GM12864 (cell line): ENCODE data around the gene SPOCK1.

Experiments
- DNase-seq: peaks from one replicate; pipeline ENCODE4 v3.0.0-alpha.2; 2011; ENCODE audit warnings: low read depth
- H3K4me3 ChIP-seq: 2 replicates; pipeline ENCODE4 v1.5.1; 2011; ENCODE audit warnings: mild to moderate bottlenecking, low read depth, low read length, control low read depth
- CTCF ChIP-seq: IDR thresholded peaks from 2 replicates; pipeline ENCODE4 v1.5.1; 2011; ENCODE audit warnings: low read depth, mild to moderate bottlenecking, moderate library complexity, low read length, control low read depth, inconsistent platforms; ENCODE audit errors: missing control alignments

The SPOCK1 gene

GRCh38 chr5:137269946-137270345 is 229.2 kb downstream of the SPOCK1 start:
- TF ChIP-seq CTCF = no peak
- DNase-seq = no peak
- H3K4me3 ChIP-seq = no peak overlapping the region

GRCh38 chr5:137269274-137269673 is 229.9 kb downstream of the SPOCK1 start:
- TF ChIP-seq CTCF = no peak
- no peak overlapping the region for H3K4me3 ChIP-seq
- no peak for DNase-seq

- no peak for TF ChIP-seq CTCF
- H3K4me3 ChIP-seq = no peak overlapping the region
- DNase-seq = no peak
Measured at GRCh38 chr5:137268646-137269045, 230.5 kb downstream of the SPOCK1 start.

GRCh38 chr5:137266186-137266585 is 232.9 kb downstream of the SPOCK1 start:
- H3K4me3 ChIP-seq = no peak overlapping the region
- DNase-seq = no peak
- TF ChIP-seq CTCF = no peak

- TF ChIP-seq CTCF = no peak
- DNase-seq = no peak
- H3K4me3 ChIP-seq = no peak overlapping the region
Measured at GRCh38 chr5:137265457-137265856, 233.7 kb downstream of the SPOCK1 start.

- no peak for DNase-seq
- TF ChIP-seq CTCF = no peak
- H3K4me3 ChIP-seq = no peak overlapping the region
Measured at GRCh38 chr5:137264573-137264972, 234.6 kb downstream of the SPOCK1 start.

GRCh38 chr5:137264041-137264440 is 235.1 kb downstream of the SPOCK1 start:
- no peak for TF ChIP-seq CTCF
- DNase-seq = no peak
- no peak overlapping the region for H3K4me3 ChIP-seq
